ENCODE results near the gene PCED1B.

Gene PCED1B

DNA sequence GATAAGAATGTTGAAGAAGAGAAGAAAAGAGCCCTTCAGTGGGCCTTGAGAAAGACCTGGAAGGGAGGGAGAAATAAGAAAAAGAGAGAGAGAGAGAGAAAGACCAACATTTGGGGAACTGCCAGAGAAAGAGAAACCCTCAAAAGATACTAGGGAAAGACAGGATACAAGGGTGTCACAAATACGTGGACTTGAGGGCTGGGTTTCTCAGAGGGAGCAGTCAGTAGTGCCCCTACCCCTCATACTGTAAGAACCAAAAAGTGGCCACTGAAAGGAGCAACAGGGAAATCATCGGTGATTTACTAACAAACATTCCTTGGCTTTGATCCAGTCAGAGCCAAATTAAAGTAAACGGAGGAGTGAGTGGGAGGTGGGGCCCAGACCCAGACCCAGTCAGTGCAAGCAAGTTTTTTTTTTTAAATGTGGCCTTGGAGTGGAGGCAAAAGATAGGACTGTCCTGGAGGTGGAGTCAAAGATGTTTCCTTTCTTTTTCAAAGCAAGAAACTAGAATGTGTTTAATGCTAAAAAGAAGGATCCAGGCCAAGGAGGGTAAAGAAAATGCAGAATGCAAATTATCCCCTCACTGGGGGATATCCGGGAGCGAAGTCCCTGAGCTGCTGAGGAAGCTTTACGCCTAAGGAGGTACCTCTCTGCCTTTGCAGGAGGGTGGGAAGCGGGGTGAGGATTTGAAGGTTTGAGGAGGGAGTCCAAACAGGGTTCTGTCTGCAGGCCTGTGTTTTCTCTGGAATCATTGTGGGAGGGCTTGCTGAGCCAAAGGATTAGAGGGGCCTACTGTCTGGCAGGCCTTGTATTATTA is 143.8 kb downstream of the PCED1B start:
- H3K4me3 ChIP-seq (ENCODE audit: insufficient read depth, low read length, poor library complexity, severe bottlenecking) = peak overlapping the region; percentile 30
- peak overlapping the region; percentile 63 for H3K4me2 ChIP-seq (ENCODE audit: low read depth, low read length, poor library complexity, severe bottlenecking)
- peak overlapping the region; percentile 65 for H3K27ac ChIP-seq (ENCODE audit: low read depth, low read length)
- peaks cover 99% of the 10 kb centered on the region for H3K79me2 ChIP-seq (ENCODE audit: insufficient read depth, low read length)
- no peaks in the 10 kb centered on the region for H3K27me3 ChIP-seq (ENCODE audit: low read length)
- H3K9ac ChIP-seq (ENCODE audit: low read length) = peak overlapping the region; percentile 45
- H3F3A ChIP-seq (ENCODE audit: insufficient read depth) = peaks cover 28% of the 10 kb centered on the region
- no peak overlapping the region for H2AFZ ChIP-seq (ENCODE audit: low read depth, low read length, severe bottlenecking)
- no peak for TF ChIP-seq EZH2phosphoT487 (conservative IDR thresholded peaks at IDR 0.05; ENCODE audit: low read length)
- TF ChIP-seq, protein P1, sequence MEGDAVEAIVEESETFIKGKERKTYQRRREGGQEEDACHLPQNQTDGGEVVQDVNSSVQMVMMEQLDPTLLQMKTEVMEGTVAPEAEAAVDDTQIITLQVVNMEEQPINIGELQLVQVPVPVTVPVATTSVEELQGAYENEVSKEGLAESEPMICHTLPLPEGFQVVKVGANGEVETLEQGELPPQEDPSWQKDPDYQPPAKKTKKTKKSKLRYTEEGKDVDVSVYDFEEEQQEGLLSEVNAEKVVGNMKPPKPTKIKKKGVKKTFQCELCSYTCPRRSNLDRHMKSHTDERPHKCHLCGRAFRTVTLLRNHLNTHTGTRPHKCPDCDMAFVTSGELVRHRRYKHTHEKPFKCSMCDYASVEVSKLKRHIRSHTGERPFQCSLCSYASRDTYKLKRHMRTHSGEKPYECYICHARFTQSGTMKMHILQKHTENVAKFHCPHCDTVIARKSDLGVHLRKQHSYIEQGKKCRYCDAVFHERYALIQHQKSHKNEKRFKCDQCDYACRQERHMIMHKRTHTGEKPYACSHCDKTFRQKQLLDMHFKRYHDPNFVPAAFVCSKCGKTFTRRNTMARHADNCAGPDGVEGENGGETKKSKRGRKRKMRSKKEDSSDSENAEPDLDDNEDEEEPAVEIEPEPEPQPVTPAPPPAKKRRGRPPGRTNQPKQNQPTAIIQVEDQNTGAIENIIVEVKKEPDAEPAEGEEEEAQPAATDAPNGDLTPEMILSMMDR (IDR thresholded peaks at IDR 0.05; ENCODE audit: insufficient read depth, low read length, poor library complexity, severe bottlenecking) = no peak
- peaks cover 19% of the 10 kb centered on the region for H3K36me3 ChIP-seq (ENCODE audit: low read length)
- no peaks in the 10 kb centered on the region for H3K9me2 ChIP-seq (replicated peaks; ENCODE audit: insufficient read depth, low read length)
- no peaks in the 10 kb centered on the region; the same call in 1 of the 2 replicates for H4K20me1 ChIP-seq (ENCODE audit: low read depth, low read length)
- no peaks in the 10 kb centered on the region for H3K9me3 ChIP-seq (ENCODE audit: insufficient read depth, low read length)

- Histone ChIP-seq H3K9me3 (ENCODE audit: insufficient read depth, low read length) (no peaks in the 10 kb centered on the region), H3K4me3 (ENCODE audit: insufficient read depth, low read length, poor library complexity, severe bottlenecking) (peak overlapping the region; percentile 30), H4K20me1 (ENCODE audit: low read depth, low read length) (no peaks in the 10 kb centered on the region; the same call in 1 of the 2 replicates), H3K36me3 (ENCODE audit: low read length) (peaks cover 19% of the 10 kb centered on the region), H2AFZ (ENCODE audit: low read depth, low read length, severe bottlenecking) (no peak overlapping the region), H3K9me2 (replicated peaks; ENCODE audit: insufficient read depth, low read length) (no peaks in the 10 kb centered on the region), H3K4me2 (ENCODE audit: low read depth, low read length, poor library complexity, severe bottlenecking) (peak overlapping the region; percentile 63), H3K27ac (ENCODE audit: low read depth, low read length) (peak overlapping the region; percentile 65), H3K79me2 (ENCODE audit: insufficient read depth, low read length) (peaks cover 99% of the 10 kb centered on the region), H3K27me3 (ENCODE audit: low read length) (no peaks in the 10 kb centered on the region), H3F3A (ENCODE audit: insufficient read depth) (peaks cover 28% of the 10 kb centered on the region), H3K9ac (ENCODE audit: low read length) (peak overlapping the region; percentile 45)
- TF ChIP-seq, protein P1 (IDR thresholded peaks at IDR 0.05; ENCODE audit: insufficient read depth, low read length, poor library complexity, severe bottlenecking) = no peak
- TF ChIP-seq EZH2phosphoT487 (conservative IDR thresholded peaks at IDR 0.05; ENCODE audit: low read length) = no peak
Observed at GRCh38 chr12:47223848-47224213, 144.4 kb downstream of the PCED1B start.

DNA sequence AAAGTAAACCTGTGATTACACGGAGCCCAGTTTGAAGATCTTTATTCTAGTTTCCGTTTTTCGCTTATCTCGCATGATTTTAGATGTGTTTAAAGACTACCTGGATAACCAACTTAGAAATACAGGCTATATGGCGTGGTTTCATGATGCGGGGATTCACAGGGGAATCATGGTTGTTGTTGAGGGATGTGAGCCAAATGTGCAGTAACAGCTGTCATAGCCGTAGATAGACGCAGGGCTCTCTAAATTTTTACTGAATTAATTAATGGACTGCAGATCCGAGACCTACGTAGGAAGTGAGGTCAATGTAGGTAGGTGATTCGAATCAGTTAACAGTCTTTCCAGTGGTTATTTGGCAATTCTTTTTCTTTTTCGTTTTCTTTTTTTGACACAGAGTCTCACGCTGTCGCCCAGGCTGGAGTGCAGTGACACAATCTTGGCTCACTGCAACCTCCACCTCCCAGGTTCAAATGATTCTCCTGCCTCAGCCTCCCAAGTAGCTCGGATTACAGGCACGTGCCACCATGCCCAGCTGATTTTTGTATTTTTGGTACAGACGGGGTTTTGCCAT is 145.2 kb downstream of the PCED1B start:
- Histone ChIP-seq H3K9me2 (replicated peaks; ENCODE audit: insufficient read depth, low read length) (no peaks in the 10 kb centered on the region), H3K9me3 (ENCODE audit: insufficient read depth, low read length) (no peaks in the 10 kb centered on the region), H3K9ac (ENCODE audit: low read length) (peak overlapping the region; percentile 45; the same call in 1 of the 2 replicates), H3K4me3 (ENCODE audit: insufficient read depth, low read length, poor library complexity, severe bottlenecking) (no peak overlapping the region), H4K20me1 (ENCODE audit: low read depth, low read length) (no peaks in the 10 kb centered on the region; the same call in 1 of the 2 replicates), H3K79me2 (ENCODE audit: insufficient read depth, low read length) (peaks cover 99% of the 10 kb centered on the region), H2AFZ (ENCODE audit: low read depth, low read length, severe bottlenecking) (no peak overlapping the region), H3K4me2 (ENCODE audit: low read depth, low read length, poor library complexity, severe bottlenecking) (peak overlapping the region; percentile 63), H3F3A (ENCODE audit: insufficient read depth) (peaks cover 20% of the 10 kb centered on the region), H3K27me3 (ENCODE audit: low read length) (no peaks in the 10 kb centered on the region), H3K36me3 (ENCODE audit: low read length) (peaks cover 19% of the 10 kb centered on the region), H3K27ac (ENCODE audit: low read depth, low read length) (peak overlapping the region; percentile 65)
- TF ChIP-seq, protein P1 (IDR thresholded peaks at IDR 0.05; ENCODE audit: insufficient read depth, low read length, poor library complexity, severe bottlenecking) = no peak
- no peak for TF ChIP-seq EZH2phosphoT487 (conservative IDR thresholded peaks at IDR 0.05; ENCODE audit: low read length)
